Chondrocyte (in vitro differentiated cells): Measurements from ENCODE around the gene CHCHD4. TPM values are rescaled to one million over a fixed set of nuclear protein-coding genes. Genes with fewer than 3 reads are reported as not detected.
A peak's percentile ranks its signal among the peaks of the same experiment; 100 is the strongest.
"Not testable (repeated sequence)": the region's sequence is repeated elsewhere in the genome, so short reads cannot be mapped to it uniquely, and the experiment has no call there.

Source experiments
- DNase-seq: peaks from one replicate; pipeline ENCODE4 v3.0.0; 2021; ENCODE audit warnings: mixed read lengths, low spot score
- H3K27ac Mint-ChIP-seq: one replicate; pipeline ENCODE4 v1.8.0; 2021; ENCODE audit warnings: mild to moderate bottlenecking, moderate library complexity, mixed read lengths; ENCODE audit not compliant: unreplicated experiment
- H3K27me3 Mint-ChIP-seq: 2 replicates; pipeline ENCODE4 v1.8.0; 2021; ENCODE audit warnings: low read depth, mixed read lengths
- H3K36me3 Mint-ChIP-seq: 2 replicates; pipeline ENCODE4 v1.8.0; 2021; ENCODE audit warnings: low read depth, mixed read lengths
- H3K4me1 Mint-ChIP-seq: 2 replicates; pipeline ENCODE4 v1.8.0; 2021; ENCODE audit warnings: low read depth, mild to moderate bottlenecking, mixed read lengths
- H3K4me3 Mint-ChIP-seq: one replicate; pipeline ENCODE4 v1.8.0; 2021; ENCODE audit warnings: mild to moderate bottlenecking, moderate library complexity, mixed read lengths; ENCODE audit not compliant: unreplicated experiment
- H3K9me3 Mint-ChIP-seq: 2 replicates; pipeline ENCODE4 v1.8.0; 2021; ENCODE audit warnings: low read depth, mixed read lengths
- total RNA-seq: library from RNA; stranded (reverse); gene quantifications from 3 replicates; pipeline ENCODE4 v1.2.1, GENCODE V29; 2021
- TF ChIP-seq, protein P1 (sequence below): fragments of 200-600 bp; sonication (generic); IDR thresholded peaks from 2 replicates; pipeline ENCODE4 v1.5.0; 2021; ENCODE audit warnings: antibody characterized with exemption, mild to moderate bottlenecking, moderate library complexity

Gene CHCHD4
- total RNA-seq, 1 donor from 2014 or later = 7.2 TPM

GRCh38 chr3:14113965-14114635, 10.6 kb downstream of the CHCHD4 start:
- H3K4me1 Mint-ChIP-seq = no peaks in the 10 kb centered on the region
- TF ChIP-seq, protein P1, sequence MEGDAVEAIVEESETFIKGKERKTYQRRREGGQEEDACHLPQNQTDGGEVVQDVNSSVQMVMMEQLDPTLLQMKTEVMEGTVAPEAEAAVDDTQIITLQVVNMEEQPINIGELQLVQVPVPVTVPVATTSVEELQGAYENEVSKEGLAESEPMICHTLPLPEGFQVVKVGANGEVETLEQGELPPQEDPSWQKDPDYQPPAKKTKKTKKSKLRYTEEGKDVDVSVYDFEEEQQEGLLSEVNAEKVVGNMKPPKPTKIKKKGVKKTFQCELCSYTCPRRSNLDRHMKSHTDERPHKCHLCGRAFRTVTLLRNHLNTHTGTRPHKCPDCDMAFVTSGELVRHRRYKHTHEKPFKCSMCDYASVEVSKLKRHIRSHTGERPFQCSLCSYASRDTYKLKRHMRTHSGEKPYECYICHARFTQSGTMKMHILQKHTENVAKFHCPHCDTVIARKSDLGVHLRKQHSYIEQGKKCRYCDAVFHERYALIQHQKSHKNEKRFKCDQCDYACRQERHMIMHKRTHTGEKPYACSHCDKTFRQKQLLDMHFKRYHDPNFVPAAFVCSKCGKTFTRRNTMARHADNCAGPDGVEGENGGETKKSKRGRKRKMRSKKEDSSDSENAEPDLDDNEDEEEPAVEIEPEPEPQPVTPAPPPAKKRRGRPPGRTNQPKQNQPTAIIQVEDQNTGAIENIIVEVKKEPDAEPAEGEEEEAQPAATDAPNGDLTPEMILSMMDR = peak; percentile 67
- H3K27ac Mint-ChIP-seq = no peak overlapping the region
- DNase-seq = no peak
- no peaks in the 10 kb centered on the region for H3K27me3 Mint-ChIP-seq
- H3K36me3 Mint-ChIP-seq = peaks cover 14% of the 10 kb centered on the region
- peaks cover 2% of the 10 kb centered on the region for H3K9me3 Mint-ChIP-seq
- no peak overlapping the region for H3K4me3 Mint-ChIP-seq

- H3K27ac Mint-ChIP-seq = no peak overlapping the region
- H3K36me3 Mint-ChIP-seq = peaks cover 15% of the 10 kb centered on the region
- peaks cover 2% of the 10 kb centered on the region for H3K9me3 Mint-ChIP-seq
- TF ChIP-seq, protein P1 = no peak
- H3K4me1 Mint-ChIP-seq = no peaks in the 10 kb centered on the region
- DNase-seq = no peak
- peaks cover 6% of the 10 kb centered on the region for H3K27me3 Mint-ChIP-seq
- H3K4me3 Mint-ChIP-seq = no peak overlapping the region
These were observed 14.0 kb downstream of the CHCHD4 start for GRCh38 chr3:14110699-14111098.

GRCh38 chr3:14109821-14110220, 14.8 kb downstream of the CHCHD4 start:
- not testable (repeated sequence) for H3K4me3 Mint-ChIP-seq, H3K9me3 Mint-ChIP-seq, H3K27me3 Mint-ChIP-seq, H3K27ac Mint-ChIP-seq, DNase-seq, H3K4me1 Mint-ChIP-seq
- H3K36me3 Mint-ChIP-seq = peaks cover 16% of the 10 kb centered on the region

GRCh38 chr3:14097616-14098391, 26.9 kb downstream of the CHCHD4 start:
- no peak overlapping the region for H3K27ac Mint-ChIP-seq
- no peak overlapping the region for H3K4me3 Mint-ChIP-seq
- no peak for DNase-seq
- no peaks in the 10 kb centered on the region for H3K36me3 Mint-ChIP-seq
- peaks cover 9% of the 10 kb centered on the region for H3K9me3 Mint-ChIP-seq
- H3K4me1 Mint-ChIP-seq = no peaks in the 10 kb centered on the region
- H3K27me3 Mint-ChIP-seq = peaks cover 36% of the 10 kb centered on the region
- TF ChIP-seq, protein P1 = no peak

GRCh38 chr3:14096742-14097141, 27.9 kb downstream of the CHCHD4 start:
- Mint-ChIP-seq H3K9me3 (peaks cover 9% of the 10 kb centered on the region), H3K4me3 (no peak overlapping the region), H3K4me1 (no peaks in the 10 kb centered on the region), H3K27me3 (peaks cover 34% of the 10 kb centered on the region), H3K36me3 (no peaks in the 10 kb centered on the region), H3K27ac (no peak overlapping the region)
- TF ChIP-seq, protein P1 = peak; percentile 9
- DNase-seq = no peak
